OCI-LY3 (cell line): ENCODE data around the gene UNC13A.

Source experiments
- H2AFZ ChIP-seq: fragments of 200-600, 300-600 bp; shearing (Covaris generic); 2 replicates; pipeline ENCODE4 v1.6.0; 2014; ENCODE audit warnings: antibody characterized with exemption, low read depth, low read length
- H3K27ac ChIP-seq: fragments of 200-600, 300-600 bp; sonication (generic); 2 replicates; pipeline ENCODE4 v1.5.1; 2014; ENCODE audit warnings: mild to moderate bottlenecking, low read length, moderate library complexity, mixed read lengths
- H3K27me3 ChIP-seq: fragments of 200-600, 300-600 bp; sonication (generic); 2 replicates; pipeline ENCODE4 v1.6.1; 2014; ENCODE audit warnings: low read depth, low read length, mixed read lengths
- H3K36me3 ChIP-seq: fragments of 200-600, 300-600 bp; sonication (generic); replicated peaks from 2 replicates; pipeline ENCODE3; 2014; ENCODE audit warnings: low read depth, low read length, mixed read lengths
- H3K4me1 ChIP-seq: fragments of 300-600, 200-600 bp; sonication (generic); 2 replicates; pipeline ENCODE4 v1.6.1; 2014; ENCODE audit warnings: low read length, mixed read lengths
- H3K4me2 ChIP-seq: fragments of 200-600, 300-600 bp; sonication (generic); 2 replicates; pipeline ENCODE4 v1.6.1; 2014; ENCODE audit warnings: low read length, mixed read lengths
- H3K4me3 ChIP-seq: fragments of 300-600, 200-600 bp; sonication (generic); 2 replicates; pipeline ENCODE4 v1.5.1; 2014; ENCODE audit warnings: antibody characterized with exemption, mild to moderate bottlenecking, low read length, moderate library complexity
- H3K79me2 ChIP-seq: fragments of 300-600, 200-600 bp; shearing (Covaris generic); 2 replicates; pipeline ENCODE4 v1.6.1; 2014; ENCODE audit warnings: mild to moderate bottlenecking, low read length, mixed read lengths
- H3K9ac ChIP-seq: fragments of 300-600, 200-600 bp; shearing (Covaris generic); 2 replicates; pipeline ENCODE4 v1.6.0; 2014; ENCODE audit warnings: mild to moderate bottlenecking, low read length, moderate library complexity
- H3K9me3 ChIP-seq: fragments of 200-600, 300-600 bp; shearing (Covaris generic); 2 replicates; pipeline ENCODE4 v1.6.1; 2014; ENCODE audit warnings: low read length, mixed read lengths; ENCODE audit not compliant: insufficient read depth
- H4K20me1 ChIP-seq: fragments of 200-600, 300-600 bp; sonication (generic); 2 replicates; pipeline ENCODE4 v1.6.1; 2016; ENCODE audit warnings: low read length, mixed read lengths; ENCODE audit not compliant: insufficient read depth
- EZH2phosphoT487 ChIP-seq: fragments of 200-600 bp; shearing (Covaris generic); IDR thresholded peaks from 2 replicates; pipeline ENCODE4 v1.6.1; 2018; ENCODE audit warnings: antibody characterized with exemption, mixed run types, low read depth
- TF ChIP-seq, protein P1 (sequence below): fragments of 200-600, 300-600 bp; sonication (generic); IDR thresholded peaks from 2 replicates; pipeline ENCODE4 v1.5.1; 2014; ENCODE audit warnings: antibody characterized with exemption, low read length, low read depth

Gene UNC13A

DNA sequence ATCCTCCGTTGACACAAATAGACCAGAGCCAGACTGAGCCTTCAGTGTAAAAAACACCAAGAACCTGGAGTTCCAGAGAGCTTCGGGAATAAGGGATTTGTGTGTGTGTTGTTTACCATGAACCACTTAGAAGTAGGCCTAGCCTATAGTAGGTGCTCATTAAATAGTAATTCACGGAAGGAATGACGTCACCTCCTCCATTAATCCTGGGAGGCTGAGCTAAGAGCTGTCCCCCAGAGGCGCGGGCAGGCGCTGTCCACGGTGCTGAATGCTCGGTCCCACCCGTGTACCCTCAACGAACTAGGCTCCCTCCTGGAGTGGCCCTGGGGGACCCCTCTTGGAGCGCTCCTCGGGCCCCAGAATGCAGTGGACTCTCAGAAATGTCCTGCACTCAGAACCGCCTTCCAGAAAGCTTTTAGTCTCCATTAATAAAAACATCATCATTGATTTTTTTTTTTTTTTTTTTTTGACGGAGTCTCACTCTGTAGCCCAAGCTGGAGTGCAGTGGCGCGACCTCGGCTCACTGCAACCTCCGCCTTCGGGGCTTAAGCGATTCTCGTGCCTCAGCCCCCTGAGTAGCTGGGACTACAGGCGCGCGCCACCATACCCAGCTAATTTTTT lies 6.5 kb downstream of the UNC13A start:
- Histone ChIP-seq H4K20me1 (no peaks in the 10 kb centered on the region), H3K4me2 (no peak overlapping the region), H2AFZ (no peak overlapping the region), H3K4me1 (peaks cover 3% of the 10 kb centered on the region; the same call in 1 of the 2 replicates), H3K27ac (no peak overlapping the region), H3K4me3 (no peak overlapping the region), H3K27me3 (peaks cover 41% of the 10 kb centered on the region), H3K36me3 (no peaks in the 10 kb centered on the region), H3K79me2 (no peaks in the 10 kb centered on the region), H3K9ac (no peak overlapping the region), H3K9me3 (no peaks in the 10 kb centered on the region)
- TF ChIP-seq EZH2phosphoT487: no peak
- TF ChIP-seq, protein P1, sequence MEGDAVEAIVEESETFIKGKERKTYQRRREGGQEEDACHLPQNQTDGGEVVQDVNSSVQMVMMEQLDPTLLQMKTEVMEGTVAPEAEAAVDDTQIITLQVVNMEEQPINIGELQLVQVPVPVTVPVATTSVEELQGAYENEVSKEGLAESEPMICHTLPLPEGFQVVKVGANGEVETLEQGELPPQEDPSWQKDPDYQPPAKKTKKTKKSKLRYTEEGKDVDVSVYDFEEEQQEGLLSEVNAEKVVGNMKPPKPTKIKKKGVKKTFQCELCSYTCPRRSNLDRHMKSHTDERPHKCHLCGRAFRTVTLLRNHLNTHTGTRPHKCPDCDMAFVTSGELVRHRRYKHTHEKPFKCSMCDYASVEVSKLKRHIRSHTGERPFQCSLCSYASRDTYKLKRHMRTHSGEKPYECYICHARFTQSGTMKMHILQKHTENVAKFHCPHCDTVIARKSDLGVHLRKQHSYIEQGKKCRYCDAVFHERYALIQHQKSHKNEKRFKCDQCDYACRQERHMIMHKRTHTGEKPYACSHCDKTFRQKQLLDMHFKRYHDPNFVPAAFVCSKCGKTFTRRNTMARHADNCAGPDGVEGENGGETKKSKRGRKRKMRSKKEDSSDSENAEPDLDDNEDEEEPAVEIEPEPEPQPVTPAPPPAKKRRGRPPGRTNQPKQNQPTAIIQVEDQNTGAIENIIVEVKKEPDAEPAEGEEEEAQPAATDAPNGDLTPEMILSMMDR: no peak

- H3K4me2 ChIP-seq: no peak overlapping the region
- no peak overlapping the region for H3K9ac ChIP-seq
- TF ChIP-seq, protein P1: no peak
- TF ChIP-seq EZH2phosphoT487: no peak
- no peaks in the 10 kb centered on the region for H3K79me2 ChIP-seq
- H3K36me3 ChIP-seq: no peaks in the 10 kb centered on the region
- H3K4me3 ChIP-seq: no peak overlapping the region
- H3K27me3 ChIP-seq: peaks cover 34% of the 10 kb centered on the region
- no peaks in the 10 kb centered on the region for H4K20me1 ChIP-seq
- no peaks in the 10 kb centered on the region for H3K9me3 ChIP-seq
- H2AFZ ChIP-seq: no peak overlapping the region
- H3K27ac ChIP-seq: no peak overlapping the region
- H3K4me1 ChIP-seq: no peaks in the 10 kb centered on the region
Observed at GRCh38 chr19:17680230-17680722, 7.9 kb downstream of the UNC13A start.

DNA sequence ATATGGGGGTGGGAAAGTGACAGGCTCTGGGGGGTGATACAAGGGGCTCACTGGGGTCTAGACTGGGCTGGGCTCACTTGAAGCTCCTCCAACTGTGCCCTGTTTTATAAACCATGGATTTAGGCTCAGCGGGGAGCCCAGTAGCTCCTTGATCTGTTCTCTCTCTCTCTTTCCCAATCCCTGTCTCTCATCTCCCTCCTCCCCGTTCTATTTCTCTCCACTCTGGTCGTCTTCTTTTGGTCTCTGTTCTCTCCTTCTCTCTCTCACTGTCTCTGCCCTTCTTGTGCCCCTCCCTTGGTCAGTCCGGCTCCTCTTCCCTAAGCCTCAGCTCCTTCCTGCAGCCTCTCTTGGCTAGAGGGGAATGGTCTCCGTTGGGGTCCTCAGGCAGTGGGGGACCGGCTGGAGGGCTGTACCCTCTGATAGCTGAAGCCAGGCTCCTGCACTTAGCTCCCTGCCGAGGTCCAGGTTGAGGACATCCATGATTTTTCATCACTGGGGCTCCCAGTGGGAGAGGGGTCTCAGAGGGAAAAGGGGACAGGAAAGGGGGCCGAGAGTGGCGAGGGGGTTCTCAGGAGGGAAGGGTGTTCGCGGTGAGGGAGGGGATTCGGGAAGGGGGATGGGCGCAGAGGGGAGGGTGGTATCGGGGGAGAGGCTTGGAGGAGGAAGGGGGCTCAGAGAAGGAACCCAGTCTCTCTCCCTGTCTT lies 8.5 kb downstream of the UNC13A start:
- Histone ChIP-seq H3K4me3 (no peak overlapping the region), H3K9me3 (no peaks in the 10 kb centered on the region), H3K79me2 (no peaks in the 10 kb centered on the region), H3K4me2 (no peak overlapping the region), H3K27ac (no peak overlapping the region), H3K36me3 (no peaks in the 10 kb centered on the region), H3K9ac (no peak overlapping the region), H4K20me1 (no peaks in the 10 kb centered on the region), H3K4me1 (no peaks in the 10 kb centered on the region), H2AFZ (no peak overlapping the region), H3K27me3 (peaks cover 31% of the 10 kb centered on the region)
- no peak for TF ChIP-seq EZH2phosphoT487
- TF ChIP-seq, protein P1: no peak

- TF ChIP-seq, protein P1: no peak
- TF ChIP-seq EZH2phosphoT487: no peak
- H2AFZ ChIP-seq: no peak overlapping the region
Observed at GRCh38 chr19:17678836-17679235, 9.3 kb downstream of the UNC13A start.

More at GRCh38 chr19:17678836-17679235, 9.3 kb downstream of the UNC13A start:
- Histone ChIP-seq H4K20me1 (no peaks in the 10 kb centered on the region), H3K79me2 (no peaks in the 10 kb centered on the region), H3K36me3 (no peaks in the 10 kb centered on the region), H3K4me2 (no peak overlapping the region), H3K9me3 (no peaks in the 10 kb centered on the region), H3K27ac (no peak overlapping the region), H3K9ac (no peak overlapping the region), H3K27me3 (peaks cover 29% of the 10 kb centered on the region), H3K4me3 (no peak overlapping the region), H3K4me1 (no peaks in the 10 kb centered on the region)
